ENCODE results near the gene JAM2.

GRCh38 chr21:25647647-25648046 is 8.6 kb downstream of the JAM2 start:
- TF ChIP-seq, protein P1, sequence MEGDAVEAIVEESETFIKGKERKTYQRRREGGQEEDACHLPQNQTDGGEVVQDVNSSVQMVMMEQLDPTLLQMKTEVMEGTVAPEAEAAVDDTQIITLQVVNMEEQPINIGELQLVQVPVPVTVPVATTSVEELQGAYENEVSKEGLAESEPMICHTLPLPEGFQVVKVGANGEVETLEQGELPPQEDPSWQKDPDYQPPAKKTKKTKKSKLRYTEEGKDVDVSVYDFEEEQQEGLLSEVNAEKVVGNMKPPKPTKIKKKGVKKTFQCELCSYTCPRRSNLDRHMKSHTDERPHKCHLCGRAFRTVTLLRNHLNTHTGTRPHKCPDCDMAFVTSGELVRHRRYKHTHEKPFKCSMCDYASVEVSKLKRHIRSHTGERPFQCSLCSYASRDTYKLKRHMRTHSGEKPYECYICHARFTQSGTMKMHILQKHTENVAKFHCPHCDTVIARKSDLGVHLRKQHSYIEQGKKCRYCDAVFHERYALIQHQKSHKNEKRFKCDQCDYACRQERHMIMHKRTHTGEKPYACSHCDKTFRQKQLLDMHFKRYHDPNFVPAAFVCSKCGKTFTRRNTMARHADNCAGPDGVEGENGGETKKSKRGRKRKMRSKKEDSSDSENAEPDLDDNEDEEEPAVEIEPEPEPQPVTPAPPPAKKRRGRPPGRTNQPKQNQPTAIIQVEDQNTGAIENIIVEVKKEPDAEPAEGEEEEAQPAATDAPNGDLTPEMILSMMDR (IDR thresholded peaks at IDR 0.05): no peak
- TF ChIP-seq POLR2AphosphoS5 (IDR thresholded peaks at IDR 0.05) (no peak), POLR2A (IDR thresholded peaks at IDR 0.05) (no peak), EP300 (IDR thresholded peaks at IDR 0.05) (no peak)
